HG03354 (cell line): Measurements from ENCODE around the gene SNX20.

ENCODE experiments used
- ATAC-seq: cut with Tn5 transposase; IDR thresholded peaks from one replicate; pipeline ENCODE4 v1.9.1; 2021; ENCODE audit warnings: mild to moderate bottlenecking; ENCODE audit not compliant: unreplicated experiment, poor library complexity, severe bottlenecking

SNX20 gene

GRCh38 chr16:50640919-50641817 lies 39.9 kb downstream of the SNX20 start:
- ATAC-seq: no peak

GRCh38 chr16:50640391-50640790 lies 40.7 kb downstream of the SNX20 start:
- no peak for ATAC-seq

GRCh38 chr16:50638816-50639670 lies 42.1 kb downstream of the SNX20 start:
- no peak for ATAC-seq

GRCh38 chr16:50637716-50638602 lies 43.2 kb downstream of the SNX20 start:
- no peak for ATAC-seq

GRCh38 chr16:50636753-50637374 lies 44.2 kb downstream of the SNX20 start:
- ATAC-seq: no peak

GRCh38 chr16:50635505-50636392 lies 45.4 kb downstream of the SNX20 start:
- no peak for ATAC-seq

- no peak for ATAC-seq
Observed at GRCh38 chr16:50634947-50635346, 46.2 kb downstream of the SNX20 start.

GRCh38 chr16:50634090-50634489 lies 47.0 kb downstream of the SNX20 start:
- ATAC-seq: no peak

- ATAC-seq: no peak
Observed at GRCh38 chr16:50632927-50633800, 47.9 kb downstream of the SNX20 start.

- no peak for ATAC-seq
Observed at GRCh38 chr16:50631985-50632576, 49.0 kb downstream of the SNX20 start.

GRCh38 chr16:50631249-50631984 lies 49.7 kb downstream of the SNX20 start:
- no peak for ATAC-seq

GRCh38 chr16:50630394-50631020 lies 50.6 kb downstream of the SNX20 start:
- no peak for ATAC-seq

GRCh38 chr16:50629334-50629733 lies 51.8 kb downstream of the SNX20 start:
- no peak for ATAC-seq

- ATAC-seq: no peak
Observed at GRCh38 chr16:50628156-50628802, 52.8 kb downstream of the SNX20 start.

- no peak for ATAC-seq
Observed at GRCh38 chr16:50627419-50627818, 53.7 kb downstream of the SNX20 start.

GRCh38 chr16:50626868-50627267 lies 54.2 kb downstream of the SNX20 start:
- ATAC-seq: no peak
